IgD-negative memory B cell (primary cell): ENCODE measurements around the gene UBAP1. TPM values are rescaled to one million over a fixed set of nuclear protein-coding genes. Genes with fewer than 3 reads are reported as not detected.
"Not testable (repeated sequence)": the region's sequence is repeated elsewhere in the genome, so short reads cannot be mapped to it uniquely, and the experiment has no call there.

Source experiments
- H3K27ac Mint-ChIP-seq, 3 donors: one replicate each; pipeline ENCODE4 v1.8.0; 2020 to 2022; ENCODE audit warnings: mild to moderate bottlenecking in 3 of 3, mixed read lengths in 3 of 3, moderate library complexity in 1 of 3
- H3K27me3 Mint-ChIP-seq: one replicate; pipeline ENCODE4 v1.8.0; 2021; ENCODE audit warnings: mixed read lengths
- H3K36me3 Mint-ChIP-seq: one replicate; pipeline ENCODE4 v1.8.0; 2020; ENCODE audit warnings: mild to moderate bottlenecking, mixed read lengths
- H3K4me1 Mint-ChIP-seq, 3 donors: one replicate each; pipeline ENCODE4 v1.8.0; 2020 to 2022; ENCODE audit warnings: mixed read lengths in 3 of 3, mild to moderate bottlenecking in 1 of 3
- H3K4me3 Mint-ChIP-seq, 4 donors: one replicate each; pipeline ENCODE4 v1.8.0; 2020 to 2022; ENCODE audit warnings: mild to moderate bottlenecking in 4 of 4, mixed read lengths in 4 of 4, moderate library complexity in 3 of 4
- H3K9me3 Mint-ChIP-seq, 3 donors: one replicate each; pipeline ENCODE4 v1.8.0; 2020 to 2021; ENCODE audit warnings: mixed read lengths in 3 of 3, mild to moderate bottlenecking in 1 of 3
- polyA plus RNA-seq: library from polyadenylated mRNA; unstranded; fragments of 300-500 nt; fragmentation: Illumina TruSeq; gene quantifications from one replicate; pipeline ENCODE4 v1.2.3, GENCODE V29; 2021

Gene UBAP1
- polyA plus RNA-seq, 1 donor from 2014 or later, result 32.0 TPM

- no peaks in the 10 kb centered on the region for H3K9me3 Mint-ChIP-seq
- no peaks in the 10 kb centered on the region for H3K27me3 Mint-ChIP-seq
- H3K4me3 Mint-ChIP-seq, result no peak overlapping the region
- H3K27ac Mint-ChIP-seq, result no peak overlapping the region
- H3K36me3 Mint-ChIP-seq, result no peaks in the 10 kb centered on the region
- H3K4me1 Mint-ChIP-seq, result peaks cover 0 to 2% (median 0%) of the 10 kb centered on the region in 3 donors
Observed at GRCh38 chr9:34291023-34291422, 112.2 kb downstream of the UBAP1 start.

GRCh38 chr9:34291423-34291822, 112.6 kb downstream of the UBAP1 start:
- H3K27me3 Mint-ChIP-seq, result no peaks in the 10 kb centered on the region
- no peaks in the 10 kb centered on the region for H3K36me3 Mint-ChIP-seq
- H3K9me3 Mint-ChIP-seq, result no peaks in the 10 kb centered on the region
- H3K4me3 Mint-ChIP-seq, result no peak overlapping the region
- H3K27ac Mint-ChIP-seq, result no peak overlapping the region
- H3K4me1 Mint-ChIP-seq, result peaks cover 0 to 2% (median 0%) of the 10 kb centered on the region in 3 donors

- no peak overlapping the region for H3K4me3 Mint-ChIP-seq
- H3K9me3 Mint-ChIP-seq, result no peaks in the 10 kb centered on the region
- no peaks in the 10 kb centered on the region for H3K27me3 Mint-ChIP-seq
- H3K36me3 Mint-ChIP-seq, result no peaks in the 10 kb centered on the region
- peaks cover 0 to 2% (median 0%) of the 10 kb centered on the region in 3 donors for H3K4me1 Mint-ChIP-seq
- no peak overlapping the region for H3K27ac Mint-ChIP-seq
Observed at GRCh38 chr9:34292552-34292951, 113.7 kb downstream of the UBAP1 start.

- not testable (repeated sequence) for H3K4me3 Mint-ChIP-seq, H3K9me3 Mint-ChIP-seq, H3K27ac Mint-ChIP-seq, H3K27me3 Mint-ChIP-seq, H3K36me3 Mint-ChIP-seq, H3K4me1 Mint-ChIP-seq
Observed at GRCh38 chr9:34301064-34301463, 122.2 kb downstream of the UBAP1 start.

Other genes starting within 250 kb of the UBAP1 start
- gene UBAP2, start 130.2 kb upstream of the UBAP1 start, polyA plus RNA-seq, result 12.7 TPM
- 1.4 TPM for gene DCAF12, start 52.3 kb upstream of the UBAP1 start, polyA plus RNA-seq
- not detected for gene KIF24, start 150.2 kb downstream of the UBAP1 start, polyA plus RNA-seq
- 19.0 TPM for gene NUDT2, start 150.5 kb downstream of the UBAP1 start, polyA plus RNA-seq
- 0.19 TPM for gene MYORG, start 197.9 kb downstream of the UBAP1 start, polyA plus RNA-seq